K562 (cell line): Measurements from ENCODE around the gene PNPLA7. TPM values are rescaled to one million over a fixed set of nuclear protein-coding genes. Genes with fewer than 3 reads are reported as not detected.
A peak's percentile ranks its signal among the peaks of the same experiment; 100 is the strongest.

ENCODE experiments used
- ATAC-seq: fragments of 200-7000 bp; cut with Tn5 transposase; 3 replicates; pipeline ENCODE4 v1.9.1; 2020; ENCODE audit warnings: moderate library complexity
- BruUV-seq: library from RNA; stranded (reverse); fragments of 400-500 nt; replicated peaks from 2 replicates; lab custom pipeline; 2021; lab: Mats Ljungman, UMichigan
- CTCF ChIA-PET: fragments of 300-600 bp; formaldehyde crosslinking; extraction: SDS; loops from one replicate; lab custom pipeline; 2021; ENCODE audit warnings: low intra/inter-chr PET ratio; lab: Yijun Ruan, JAX
- POLR2A ChIA-PET: fragments of 300-600, 350-650 bp; sonication (Branson Sonifier 250); formaldehyde crosslinking; extraction: SDS; loops from one replicate; lab custom pipeline; 2021; ENCODE audit warnings: antibody characterized with exemption, inconsistent platforms; lab: Yijun Ruan, JAX
- DNase-seq, 4 experiments: peaks; one replicate each; pipeline versions ENCODE4 v3.0.0 to v3.0.0-alpha.2; 2011 to 2018; ENCODE audit warnings: low spot score in 3 of 4, mixed read lengths in 3 of 4; ENCODE audit errors: extremely low read depth in 1 of 4
- FAIRE-seq: peaks from 2 replicates; lab custom pipeline; 2011; peaks lifted over from hg19 to GRCh38; lab: Jason Lieb, UNC
- H2AFZ ChIP-seq: 2 replicates; pipeline ENCODE4 v1.6.0; 2011; ENCODE audit warnings: low read depth, low read length, control low read depth, inconsistent platforms
- H3K27ac ChIP-seq: fragments of 200-600 bp; 3 replicates; pipeline ENCODE4 v1.8.0; 2011; ENCODE audit warnings: low read depth, mild to moderate bottlenecking, control low read depth, inconsistent platforms, low read length, moderate library complexity, mixed read lengths; ENCODE audit errors: extremely low read depth
- H3K27me3 ChIP-seq, 2 experiments: fragments of 300-600 bp in 1 of 2; 2 replicates in 1 of 2; 3 replicates in 1 of 2; pipeline versions ENCODE4 v1.6.0 to v1.8.0; 2011; ENCODE audit warnings: inconsistent platforms in 2 of 2, low read length in 2 of 2, mild to moderate bottlenecking in 1 of 2, mixed read lengths in 1 of 2, moderate library complexity in 1 of 2; ENCODE audit not compliant: control insufficient read depth in 2 of 2, insufficient read depth in 2 of 2
- H3K36me3 ChIP-seq: fragments of 300-600 bp; 3 replicates; pipeline ENCODE4 v1.8.0; 2011; ENCODE audit warnings: mild to moderate bottlenecking, low read length, inconsistent platforms; ENCODE audit not compliant: control insufficient read depth, insufficient read depth
- H3K4me1 ChIP-seq, 2 experiments: fragments of 200-600 bp in 1 of 2; replicated peaks in 1 of 2; 2 replicates in 1 of 2; 3 replicates in 1 of 2; pipeline versions ENCODE4 v1.5.1 to v1.8.0; 2011; ENCODE audit warnings: inconsistent platforms in 2 of 2, low read length in 2 of 2, mild to moderate bottlenecking in 1 of 2, mixed read lengths in 1 of 2, moderate library complexity in 1 of 2; ENCODE audit not compliant: control insufficient read depth in 2 of 2, insufficient read depth in 2 of 2
- H3K4me2 ChIP-seq: 2 replicates; pipeline ENCODE4 v1.6.1; 2011; ENCODE audit warnings: low read length, control low read depth, inconsistent platforms, mixed read lengths; ENCODE audit not compliant: insufficient read depth
- H3K4me3 ChIP-seq: fragments of 200-600 bp; sonication (generic), shearing (Covaris generic); 2 replicates; pipeline ENCODE4 v1.5.1; 2016; ENCODE audit warnings: control low read depth, inconsistent platforms
- H3K79me2 ChIP-seq: fragments of 200-600 bp; 3 replicates; pipeline ENCODE4 v1.8.0; 2011; ENCODE audit warnings: low read length, inconsistent platforms; ENCODE audit not compliant: control insufficient read depth, insufficient read depth
- H3K9ac ChIP-seq, 2 experiments: 2 replicates each; pipeline versions ENCODE4 v1.6.0 to v1.6.1; 2011; ENCODE audit warnings: low read depth in 2 of 2, low read length in 2 of 2, control low read depth in 1 of 2, inconsistent platforms in 1 of 2, mild to moderate bottlenecking in 1 of 2, mixed read lengths in 1 of 2; ENCODE audit not compliant: insufficient read depth in 1 of 2
- H3K9me1 ChIP-seq: one replicate; pipeline ENCODE4 v1.6.0; 2011; ENCODE audit warnings: inconsistent platforms, mild to moderate bottlenecking, low read length, moderate library complexity; ENCODE audit not compliant: control insufficient read depth, insufficient read depth
- H3K9me3 ChIP-seq: replicated peaks from 2 replicates; pipeline ENCODE4 v1.5.1; 2011; ENCODE audit warnings: low read depth, low read length, inconsistent platforms; ENCODE audit not compliant: control insufficient read depth, insufficient read depth
- H4K20me1 ChIP-seq: replicated peaks from 2 replicates; pipeline ENCODE4 v1.6.1; 2011; ENCODE audit warnings: low read length, inconsistent platforms, mixed read lengths; ENCODE audit not compliant: control insufficient read depth, insufficient read depth
- CREB3 ChIP-seq: fragments of 450-650 bp; conservative IDR thresholded peaks from 2 replicates; pipeline ENCODE4 v1.6.1; 2016; ENCODE audit warnings: missing genetic modification characterization, low read depth, mild to moderate bottlenecking, missing compliant biosample characterization, moderate library complexity
- CREM ChIP-seq: IDR thresholded peaks from 2 replicates; pipeline ENCODE4 v1.6.1; 2014; ENCODE audit warnings: antibody characterized with exemption, low read depth
- FOXA1 ChIP-seq: fragments of 450-650 bp; IDR thresholded peaks from 2 replicates; pipeline ENCODE4 v1.6.1; 2016; ENCODE audit warnings: mild to moderate bottlenecking, borderline replicate concordance
- GTF2E2 ChIP-seq: fragments of 200-800 bp; sonication (Bioruptor generic); IDR thresholded peaks from 2 replicates; pipeline ENCODE4 v1.6.1; 2016; ENCODE audit warnings: missing genetic modification characterization, missing compliant biosample characterization
- HNRNPL ChIP-seq: fragments of 200-400 bp; formaldehyde crosslinking; IDR thresholded peaks from 2 replicates; pipeline ENCODE4 v1.6.1; 2017; ENCODE audit warnings: low read depth, mild to moderate bottlenecking, low read length
- PKNOX1 ChIP-seq: fragments of 450-650 bp; IDR thresholded peaks from 2 replicates; pipeline ENCODE4 v1.6.1; 2016
- RFX5 ChIP-seq: IDR thresholded peaks from 2 replicates; pipeline ENCODE4 v1.6.1; 2011; ENCODE audit warnings: low read depth, mild to moderate bottlenecking, improper control_type of control experiment, low read length
- SOX6 ChIP-seq: fragments of 450-650 bp; IDR thresholded peaks from 2 replicates; pipeline ENCODE4 v1.6.1; 2014; ENCODE audit warnings: mild to moderate bottlenecking
- TEAD2 ChIP-seq: fragments of 450-650 bp; IDR thresholded peaks from 2 replicates; pipeline ENCODE4 v1.6.1; 2016; ENCODE audit warnings: missing genetic modification characterization, control low read depth, missing compliant biosample characterization
- ZBTB9 ChIP-seq: fragments of 450-650 bp; formaldehyde crosslinking; IDR thresholded peaks from 2 replicates; pipeline ENCODE4 v1.4.0; 2020; ENCODE audit warnings: mild to moderate bottlenecking, moderate library complexity
- ZNF197 ChIP-seq: fragments of 200-800 bp; sonication (Bioruptor generic); IDR thresholded peaks from 2 replicates; pipeline ENCODE4 v1.6.1; 2016; ENCODE audit warnings: low read depth, missing genetic modification characterization, missing compliant biosample characterization
- ZNF586 ChIP-seq: fragments of 450-650 bp; formaldehyde crosslinking; conservative IDR thresholded peaks from 2 replicates; pipeline ENCODE4 v1.4.0; 2020; ENCODE audit warnings: mild to moderate bottlenecking, moderate library complexity
- ZNF75A ChIP-seq: fragments of 450-650 bp; formaldehyde crosslinking; IDR thresholded peaks from 2 replicates; pipeline ENCODE4 v1.4.0; 2020; ENCODE audit warnings: mild to moderate bottlenecking
- ZNF778 ChIP-seq: fragments of 450-650 bp; formaldehyde crosslinking; IDR thresholded peaks from 2 replicates; pipeline ENCODE4 v1.4.0; 2020; ENCODE audit warnings: mild to moderate bottlenecking, moderate library complexity
- WGBS: fragments of 100-300 bp; shearing (Covaris generic); methylation state at CpG from one replicate; pipeline ENCODE4 v1.1.6; 2016; ENCODE audit warnings: low coverage, mixed read lengths; ENCODE audit not compliant: insufficient coverage; ENCODE audit errors: missing lambda C conversion rate; 5-methylcytosine and 5-hydroxymethylcytosine counted together
- in situ Hi-C: fragments of 300-500 bp; cut with MboI; formaldehyde crosslinking; loops from 4 replicates; pipeline ENCODE4 v1.15.0; 2018; ENCODE audit warnings: inconsistent platforms, mixed read lengths
- intact Hi-C: fragments of 100-400 bp; cut with micrococcal nuclease; formaldehyde crosslinking; loops from 2 replicates; pipeline ENCODE4 v1.14.2; 2022
- polyA plus RNA-seq, 8 experiments: library from polyadenylated mRNA; depleted of rRNA in 4 of 8; stranded (reverse) in 5 of 8; unstranded in 3 of 8; fragments of >200 nt; fragmentation: Nextera tagmentation in 2 of 8; fragmentation: Illumina TruSeq in 1 of 8; extraction: Ambion mirVana in 2 of 8; extraction: Trizol in 1 of 8; gene quantifications; 2 replicates each; pipeline versions ENCODE4 v1.2.1 to v1.2.3, GENCODE V29; 2011 to 2014; ENCODE audit warnings: inconsistent platforms in 1 of 8, missing spikeins in 1 of 8
- total RNA-seq, 7 experiments: library from RNA; depleted of rRNA in 6 of 7; stranded (reverse); fragments of >200 nt in 6 of 7; fragmentation: Illumina TruSeq in 2 of 7; extraction: Trizol in 2 of 7; gene quantifications; 2 replicates each; pipeline versions ENCODE4 v1.2.1 to v1.2.3, GENCODE V29; 2011 to 2021; ENCODE audit warnings: low replicate concordance in 1 of 7
- TF ChIP-seq, protein P1 (sequence below): sonication (generic); formaldehyde crosslinking; IDR thresholded peaks from 2 replicates; pipeline ENCODE4 v1.8.1; 2023; ENCODE audit warnings: mild to moderate bottlenecking, missing genetic modification reagents
- TF ChIP-seq, protein P2 (sequence below): sonication (generic); formaldehyde crosslinking; IDR thresholded peaks from 2 replicates; pipeline ENCODE4 v1.9.0; 2022; ENCODE audit warnings: mild to moderate bottlenecking, missing genetic modification reagents

Gene PNPLA7
- total and polyA plus RNA-seq, 9 of the 15 experiments (the other 6 are each of a cell fraction or from before 2014, with no cell fraction given): 0.01 to 0.85 (median 0.19) TPM; not detected in 1

- peaks cover 0 to 13% of the 10 kb centered on the region in 2 experiments; a peak in 3 of 5 replicates for H3K27me3 ChIP-seq
- peaks cover 38 to 66% of the 10 kb centered on the region in 2 experiments for H3K4me1 ChIP-seq
- ChIA-PET CTCF (no interaction called here), POLR2A (interaction anchor here (1.0 to 1.4 kb wide), 2 partner anchors 10 to 14 kb away, joined by 3 read pairs; no protein-coding TSS in a partner anchor)
- in situ Hi-C loops (no loop called here), intact Hi-C loops (no loop called here)
- TF ChIP-seq ZNF197 (no peak), HNRNPL (peak; percentile 66; the same call in 1 of the 2 replicates), ZBTB9 (CRISPR knock-in tag) (no peak), ZNF586 (no peak), CREB3 (tag) (no peak), FOXA1 (no peak), PKNOX1 (no peak), TEAD2 (tag) (no peak), ZNF778 (no peak), ZNF75A (no peak), SOX6 (no peak), RFX5 (no peak), CREM (no peak), GTF2E2 (tag) (no peak)
- TF ChIP-seq, protein P1, sequence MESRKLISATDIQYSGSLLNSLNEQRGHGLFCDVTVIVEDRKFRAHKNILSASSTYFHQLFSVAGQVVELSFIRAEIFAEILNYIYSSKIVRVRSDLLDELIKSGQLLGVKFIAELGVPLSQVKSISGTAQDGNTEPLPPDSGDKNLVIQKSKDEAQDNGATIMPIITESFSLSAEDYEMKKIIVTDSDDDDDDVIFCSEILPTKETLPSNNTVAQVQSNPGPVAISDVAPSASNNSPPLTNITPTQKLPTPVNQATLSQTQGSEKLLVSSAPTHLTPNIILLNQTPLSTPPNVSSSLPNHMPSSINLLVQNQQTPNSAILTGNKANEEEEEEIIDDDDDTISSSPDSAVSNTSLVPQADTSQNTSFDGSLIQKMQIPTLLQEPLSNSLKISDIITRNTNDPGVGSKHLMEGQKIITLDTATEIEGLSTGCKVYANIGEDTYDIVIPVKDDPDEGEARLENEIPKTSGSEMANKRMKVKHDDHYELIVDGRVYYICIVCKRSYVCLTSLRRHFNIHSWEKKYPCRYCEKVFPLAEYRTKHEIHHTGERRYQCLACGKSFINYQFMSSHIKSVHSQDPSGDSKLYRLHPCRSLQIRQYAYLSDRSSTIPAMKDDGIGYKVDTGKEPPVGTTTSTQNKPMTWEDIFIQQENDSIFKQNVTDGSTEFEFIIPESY (CRISPR knock-in tag): 0 out of 2 replicates have a peak, but pooled peaks have one; percentile 56
- TF ChIP-seq, protein P2, sequence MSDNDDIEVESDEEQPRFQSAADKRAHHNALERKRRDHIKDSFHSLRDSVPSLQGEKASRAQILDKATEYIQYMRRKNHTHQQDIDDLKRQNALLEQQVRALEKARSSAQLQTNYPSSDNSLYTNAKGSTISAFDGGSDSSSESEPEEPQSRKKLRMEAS (CRISPR knock-in tag): no peak
- ATAC-seq (no peak), DNase-seq (no peak), FAIRE-seq (no peak)
- H4K20me1 ChIP-seq: no peaks in the 10 kb centered on the region
- no TSS peak for BruUV-seq
- H3K9ac ChIP-seq: peak overlapping the region in 1 of 2 experiments; percentile 28; a peak in 1 of 4 replicates
- no peak overlapping the region for H3K27ac ChIP-seq
- WGBS: 89% methylated on average over 37 of the region's 46 CpGs
- no peaks in the 10 kb centered on the region for H3K79me2 ChIP-seq
- H2AFZ ChIP-seq: peak overlapping the region; percentile 68; the same call in 1 of the 2 replicates
- no peak overlapping the region for H3K4me3 ChIP-seq
- peak overlapping the region; percentile 65 for H3K4me2 ChIP-seq
- no peaks in the 10 kb centered on the region for H3K9me3 ChIP-seq
- H3K36me3 ChIP-seq: no peaks in the 10 kb centered on the region
- H3K9me1 ChIP-seq: no peaks in the 10 kb centered on the region
These were observed 55.5 kb downstream of the PNPLA7 start for GRCh38 chr9:137494550-137495351.
